Measurements from ENCODE around the gene EVC2. TPM values are rescaled to one million over a fixed set of nuclear protein-coding genes. Genes with fewer than 3 reads are reported as not detected.

Gene EVC2
- total RNA-seq, 4 donors from 2014 or later, result 15.7 to 24.5 (median 17.2) TPM

DNA sequence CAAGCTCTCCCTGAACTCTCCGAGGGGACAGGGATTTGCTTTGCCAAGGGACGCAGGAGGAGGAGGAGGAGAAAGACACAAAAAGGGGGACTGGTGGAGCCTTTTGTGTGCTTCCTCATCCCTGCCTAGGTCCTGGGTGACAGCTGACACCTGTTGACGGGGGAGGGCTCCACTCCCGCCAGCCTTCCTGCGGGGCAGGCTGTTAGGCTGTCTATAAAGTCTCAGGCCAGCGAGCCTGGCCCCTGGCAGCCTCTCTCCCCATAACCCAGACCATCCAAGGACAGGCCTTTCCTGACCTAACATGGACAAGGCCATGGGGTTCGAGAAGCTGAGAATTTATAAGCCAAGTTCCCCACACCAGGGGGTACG lies 832 bp upstream of the EVC2 start:
- no peaks in the 10 kb centered on the region for H3K27me3 ChIP-seq
- TF ChIP-seq, protein P1, sequence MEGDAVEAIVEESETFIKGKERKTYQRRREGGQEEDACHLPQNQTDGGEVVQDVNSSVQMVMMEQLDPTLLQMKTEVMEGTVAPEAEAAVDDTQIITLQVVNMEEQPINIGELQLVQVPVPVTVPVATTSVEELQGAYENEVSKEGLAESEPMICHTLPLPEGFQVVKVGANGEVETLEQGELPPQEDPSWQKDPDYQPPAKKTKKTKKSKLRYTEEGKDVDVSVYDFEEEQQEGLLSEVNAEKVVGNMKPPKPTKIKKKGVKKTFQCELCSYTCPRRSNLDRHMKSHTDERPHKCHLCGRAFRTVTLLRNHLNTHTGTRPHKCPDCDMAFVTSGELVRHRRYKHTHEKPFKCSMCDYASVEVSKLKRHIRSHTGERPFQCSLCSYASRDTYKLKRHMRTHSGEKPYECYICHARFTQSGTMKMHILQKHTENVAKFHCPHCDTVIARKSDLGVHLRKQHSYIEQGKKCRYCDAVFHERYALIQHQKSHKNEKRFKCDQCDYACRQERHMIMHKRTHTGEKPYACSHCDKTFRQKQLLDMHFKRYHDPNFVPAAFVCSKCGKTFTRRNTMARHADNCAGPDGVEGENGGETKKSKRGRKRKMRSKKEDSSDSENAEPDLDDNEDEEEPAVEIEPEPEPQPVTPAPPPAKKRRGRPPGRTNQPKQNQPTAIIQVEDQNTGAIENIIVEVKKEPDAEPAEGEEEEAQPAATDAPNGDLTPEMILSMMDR (IDR thresholded peaks at IDR 0.05), result no peak
- TF ChIP-seq POLR2A (IDR thresholded peaks at IDR 0.05), result no peak
- H3K36me3 ChIP-seq, result no peaks in the 10 kb centered on the region
- H3K4me3 ChIP-seq (replicated peaks in 1 of 3), result no peak overlapping the region
- peaks cover 16 to 39% of the 10 kb centered on the region in 2 donors for H3K4me1 ChIP-seq
- DNase-seq, result peak in 1 of 2 donors; percentile 17
- WGBS, 2 donors, result 63 to 71% methylated on average over 7 to 8 of the region's 8 CpGs
- H3K27ac ChIP-seq, result peak overlapping the region; percentile 74 to 89 (median 82)
- intact Hi-C loops (cut with DNase I), result no loop called here
- no peaks in the 10 kb centered on the region for H3K9me3 ChIP-seq

DNA sequence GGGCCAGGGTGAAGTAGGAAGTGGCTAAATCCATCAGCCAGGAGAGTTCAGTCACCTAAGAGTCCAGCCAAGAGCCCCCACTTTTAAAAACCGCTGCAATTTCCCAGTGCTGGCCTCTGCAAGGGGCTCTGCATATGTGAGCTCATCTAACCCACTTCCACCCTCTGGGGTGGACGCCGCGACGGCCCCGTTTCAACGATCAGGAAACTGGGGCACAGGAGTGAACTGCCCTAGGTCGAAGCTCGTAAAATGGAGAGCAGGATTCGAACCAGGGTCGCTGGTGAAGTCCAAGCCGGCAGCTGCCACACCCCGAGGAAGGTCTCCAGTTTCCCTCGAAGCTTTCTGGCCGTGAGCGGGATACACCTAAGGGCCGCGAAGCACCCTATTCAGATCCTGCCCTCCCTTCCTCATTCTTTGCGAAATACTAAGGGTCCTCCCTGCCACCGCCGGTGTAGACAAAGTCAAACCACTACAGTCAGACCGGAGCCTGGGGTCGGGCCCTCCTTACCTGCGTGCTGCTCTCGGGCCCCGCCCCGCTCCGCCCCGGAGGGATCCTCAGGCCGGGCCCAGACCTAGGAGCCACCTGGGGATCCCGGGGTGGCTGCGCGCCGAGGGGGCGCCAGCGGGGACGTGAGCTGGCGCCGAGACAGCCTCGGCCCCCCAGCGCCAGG lies 446 bp downstream of the EVC2 start:
- intact Hi-C loops (cut with DNase I), result no loop called here
- DNase-seq, result peak; percentile 42 to 60
- H3K36me3 ChIP-seq, result no peaks in the 10 kb centered on the region
- peak overlapping the region; percentile 74 to 89 (median 82) for H3K27ac ChIP-seq
- no peaks in the 10 kb centered on the region for H3K27me3 ChIP-seq
- TF ChIP-seq, protein P1 (IDR thresholded peaks at IDR 0.05), result no peak
- no peak for TF ChIP-seq POLR2A (IDR thresholded peaks at IDR 0.05)
- 2 to 9% methylated on average over 12 to 19 of the region's 41 CpGs for WGBS, 2 donors
- peak overlapping the region; percentile 59 to 79 (median 61) for H3K4me3 ChIP-seq (replicated peaks in 1 of 3)
- no peaks in the 10 kb centered on the region for H3K9me3 ChIP-seq
- H3K4me1 ChIP-seq, result peaks cover 16 to 39% of the 10 kb centered on the region in 2 donors

DNA sequence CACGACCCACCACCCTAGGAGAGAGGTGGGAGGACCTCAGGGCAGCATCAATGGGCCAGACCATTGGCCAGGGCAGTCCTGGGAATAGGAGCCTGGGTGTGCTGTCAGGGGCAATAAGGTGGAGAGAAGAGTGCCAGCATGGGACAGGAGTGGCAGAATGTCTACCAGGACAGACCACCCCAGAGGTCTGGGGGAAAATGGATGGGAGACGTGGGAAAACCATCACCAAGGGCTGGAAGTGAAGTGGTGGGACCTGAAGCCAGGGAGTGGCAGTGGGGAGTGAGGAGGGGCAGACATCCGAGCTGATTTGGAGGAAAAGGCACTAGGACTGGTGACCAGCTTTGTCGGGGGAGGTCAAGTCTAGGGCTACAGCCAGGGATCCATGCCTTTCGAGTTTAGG lies 993 bp downstream of the EVC2 start:
- Histone ChIP-seq H3K27ac (no peak overlapping the region), H3K27me3 (no peaks in the 10 kb centered on the region), H3K36me3 (no peaks in the 10 kb centered on the region), H3K4me3 (replicated peaks in 1 of 3) (peak overlapping the region in 2 of 3 donors; percentile 59 to 79), H3K9me3 (no peaks in the 10 kb centered on the region), H3K4me1 (peaks cover 16 to 36% of the 10 kb centered on the region in 2 donors)
- intact Hi-C loops (cut with DNase I), result no loop called here
- WGBS, 2 donors, result 49 to 56% methylated on average over 5 of the region's 5 CpGs
- TF ChIP-seq, protein P1 (IDR thresholded peaks at IDR 0.05), result no peak
- no peak for TF ChIP-seq POLR2A (IDR thresholded peaks at IDR 0.05)
- DNase-seq, result no peak

DNA sequence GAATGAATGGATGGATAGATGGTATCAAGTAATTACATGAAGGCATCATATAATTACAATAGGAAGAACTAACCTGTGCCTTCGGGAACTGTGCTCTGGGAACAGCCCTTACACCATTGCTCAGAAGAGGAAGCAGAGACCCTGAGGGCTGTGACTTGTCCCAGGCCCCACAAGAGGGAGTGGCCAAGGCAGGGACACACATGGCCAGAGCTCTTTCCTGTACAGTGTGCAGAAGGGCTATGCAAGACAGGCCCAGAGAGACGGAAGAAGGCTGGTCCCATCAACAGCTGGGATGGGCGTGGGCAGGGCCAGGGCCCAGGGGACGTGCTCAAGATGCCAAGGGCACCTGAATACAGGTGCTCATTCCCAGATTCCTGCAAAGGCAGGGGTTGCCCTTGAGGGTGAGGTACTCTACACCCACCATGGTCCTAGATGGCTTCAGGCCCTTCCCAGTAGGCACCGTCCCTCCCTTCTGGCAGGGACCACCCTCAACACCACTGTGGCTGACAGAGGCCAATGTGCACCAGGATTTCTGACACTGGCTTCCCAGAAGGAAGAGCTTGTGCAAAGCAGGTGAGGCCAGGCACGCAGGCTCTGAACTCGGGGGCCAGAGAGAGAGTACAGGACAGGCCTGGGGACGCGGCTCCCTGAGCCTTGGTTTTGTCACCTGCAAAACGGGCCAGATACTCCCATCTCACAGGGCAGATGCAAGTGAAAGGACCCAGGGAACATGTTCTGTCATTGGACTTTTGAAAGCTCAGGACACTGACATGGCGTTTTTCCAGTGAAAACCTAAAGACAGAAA lies 1.7 kb downstream of the EVC2 start:
- no peaks in the 10 kb centered on the region for H3K36me3 ChIP-seq
- H3K9me3 ChIP-seq, result no peaks in the 10 kb centered on the region
- H3K4me1 ChIP-seq, result peaks cover 13 to 30% of the 10 kb centered on the region in 2 donors
- H3K4me3 ChIP-seq (replicated peaks in 1 of 3), result no peak overlapping the region
- no peak overlapping the region for H3K27ac ChIP-seq
- no peaks in the 10 kb centered on the region for H3K27me3 ChIP-seq
- intact Hi-C loops (cut with DNase I), result no loop called here
- 90% methylated on average over 10 of the region's 11 CpGs for WGBS, 2 donors
- TF ChIP-seq POLR2A (IDR thresholded peaks at IDR 0.05), result no peak
- TF ChIP-seq, protein P1 (IDR thresholded peaks at IDR 0.05), result no peak
- DNase-seq, result no peak
